OCI-LY1 (cell line): Measurements from ENCODE around the gene SEMA3B.

Experiments used
- H2AFZ ChIP-seq: fragments of 200-600 bp; sonication (generic), shearing (Covaris generic); 2 replicates; pipeline ENCODE4 v1.6.0; 2014; ENCODE audit warnings: antibody characterized with exemption, mild to moderate bottlenecking, low read length
- H3F3A ChIP-seq: fragments of 200-600 bp; sonication (generic), shearing (Covaris generic); 2 replicates; pipeline ENCODE4 v1.6.0; 2014; ENCODE audit warnings: mild to moderate bottlenecking, antibody characterized with exemption, low read length, moderate library complexity; ENCODE audit not compliant: insufficient read depth
- H3K27ac ChIP-seq: fragments of 200-600 bp; sonication (generic); 2 replicates; pipeline ENCODE4 v1.5.1; 2014; ENCODE audit warnings: low read length, mixed run types, mild to moderate bottlenecking, low read depth; ENCODE audit not compliant: poor library complexity, severe bottlenecking
- H3K27me3 ChIP-seq: fragments of 200-600 bp; sonication (generic); 2 replicates; pipeline ENCODE4 v1.6.0; 2014; ENCODE audit warnings: antibody characterized with exemption, mild to moderate bottlenecking, low read length, moderate library complexity; ENCODE audit not compliant: insufficient read depth
- H3K36me3 ChIP-seq: fragments of 200-600 bp; sonication (generic); 2 replicates; pipeline ENCODE4 v1.6.1; 2014; ENCODE audit warnings: mild to moderate bottlenecking, antibody characterized with exemption, low read length, moderate library complexity, mixed read lengths; ENCODE audit not compliant: insufficient read depth
- H3K4me1 ChIP-seq: fragments of 200-600 bp; sonication (generic); 2 replicates; pipeline ENCODE4 v1.5.1; 2014; ENCODE audit warnings: mild to moderate bottlenecking, low read length, moderate library complexity; ENCODE audit not compliant: insufficient read depth, severe bottlenecking
- H3K4me2 ChIP-seq: fragments of 200-600 bp; sonication (generic), shearing (Covaris generic); 2 replicates; pipeline ENCODE4 v1.6.1; 2014; ENCODE audit warnings: low read length
- H3K4me3 ChIP-seq: fragments of 200-600 bp; sonication (generic); 2 replicates; pipeline ENCODE4 v1.5.1; 2014; ENCODE audit warnings: low read length, low read depth, mild to moderate bottlenecking, mixed read lengths; ENCODE audit not compliant: poor library complexity, severe bottlenecking
- H3K79me2 ChIP-seq: fragments of 200-600 bp; shearing (Covaris generic); 2 replicates; pipeline ENCODE4 v1.6.1; 2016; ENCODE audit warnings: mixed run types, low read length, mixed read lengths; ENCODE audit not compliant: insufficient read depth
- H3K9ac ChIP-seq: fragments of 200-600 bp; sonication (generic), shearing (Covaris generic); 2 replicates; pipeline ENCODE4 v1.6.1; 2014; ENCODE audit warnings: mild to moderate bottlenecking, low read length, mixed read lengths
- H3K9me2 ChIP-seq: fragments of 200-600 bp; sonication (generic), shearing (Covaris generic); 2 replicates; pipeline ENCODE4 v1.6.1; 2014; ENCODE audit warnings: low read depth, mild to moderate bottlenecking, low read length, mixed read lengths
- H3K9me3 ChIP-seq: fragments of 200-600 bp; shearing (Covaris generic); 2 replicates; pipeline ENCODE4 v1.6.1; 2014; ENCODE audit warnings: low read length, mixed read lengths
- H4K20me1 ChIP-seq: fragments of 200-600 bp; sonication (generic), shearing (Covaris generic); 2 replicates; pipeline ENCODE4 v1.6.0; 2016; ENCODE audit warnings: mild to moderate bottlenecking, low read length; ENCODE audit not compliant: insufficient read depth
- EZH2 ChIP-seq: fragments of 200-600 bp; sonication (generic), shearing (Covaris generic); IDR thresholded peaks from 2 replicates; pipeline ENCODE4 v1.8.0; 2017; ENCODE audit warnings: borderline replicate concordance, mixed run types, mild to moderate bottlenecking, antibody characterized with exemption, low read length, moderate library complexity, mixed read lengths
- TF ChIP-seq, protein P1 (sequence below): fragments of 200-600 bp; sonication (generic), shearing (Covaris generic); IDR thresholded peaks from 2 replicates; pipeline ENCODE4 v1.5.1; 2017; ENCODE audit warnings: mild to moderate bottlenecking, antibody characterized with exemption, low read length, moderate library complexity, mixed read lengths

SEMA3B gene

DNA sequence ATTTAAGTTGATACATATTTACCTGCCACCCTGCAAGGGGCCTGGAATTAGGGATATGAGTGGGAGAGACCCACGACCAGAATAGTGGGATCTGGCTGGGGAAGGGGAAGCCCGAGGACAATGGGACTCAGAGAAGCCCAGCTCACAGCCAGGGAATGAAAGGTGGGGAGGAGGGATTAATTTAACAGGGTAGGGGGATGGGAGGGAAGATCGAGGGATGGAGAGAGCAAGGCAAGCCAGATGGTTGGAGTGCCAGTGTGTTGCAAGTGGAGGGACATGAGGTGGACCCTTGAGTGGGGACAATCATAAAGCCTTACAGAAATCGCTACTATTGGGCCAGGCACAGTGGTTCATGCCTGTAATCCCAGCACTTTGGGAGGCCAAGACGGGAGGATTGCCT is 37.4 kb upstream of the SEMA3B start:
- Histone ChIP-seq H3K4me3 (no peak overlapping the region), H2AFZ (no peak overlapping the region), H3K4me2 (no peak overlapping the region), H3K9ac (no peak overlapping the region), H3K4me1 (peaks cover 35% of the 10 kb centered on the region), H3K9me2 (no peaks in the 10 kb centered on the region), H3K9me3 (no peaks in the 10 kb centered on the region), H3K79me2 (peaks cover 4% of the 10 kb centered on the region), H3K27ac (no peak overlapping the region), H3K27me3 (no peaks in the 10 kb centered on the region), H3K36me3 (no peaks in the 10 kb centered on the region), H3F3A (no peaks in the 10 kb centered on the region), H4K20me1 (no peaks in the 10 kb centered on the region)
- TF ChIP-seq EZH2: no peak
- TF ChIP-seq, protein P1, sequence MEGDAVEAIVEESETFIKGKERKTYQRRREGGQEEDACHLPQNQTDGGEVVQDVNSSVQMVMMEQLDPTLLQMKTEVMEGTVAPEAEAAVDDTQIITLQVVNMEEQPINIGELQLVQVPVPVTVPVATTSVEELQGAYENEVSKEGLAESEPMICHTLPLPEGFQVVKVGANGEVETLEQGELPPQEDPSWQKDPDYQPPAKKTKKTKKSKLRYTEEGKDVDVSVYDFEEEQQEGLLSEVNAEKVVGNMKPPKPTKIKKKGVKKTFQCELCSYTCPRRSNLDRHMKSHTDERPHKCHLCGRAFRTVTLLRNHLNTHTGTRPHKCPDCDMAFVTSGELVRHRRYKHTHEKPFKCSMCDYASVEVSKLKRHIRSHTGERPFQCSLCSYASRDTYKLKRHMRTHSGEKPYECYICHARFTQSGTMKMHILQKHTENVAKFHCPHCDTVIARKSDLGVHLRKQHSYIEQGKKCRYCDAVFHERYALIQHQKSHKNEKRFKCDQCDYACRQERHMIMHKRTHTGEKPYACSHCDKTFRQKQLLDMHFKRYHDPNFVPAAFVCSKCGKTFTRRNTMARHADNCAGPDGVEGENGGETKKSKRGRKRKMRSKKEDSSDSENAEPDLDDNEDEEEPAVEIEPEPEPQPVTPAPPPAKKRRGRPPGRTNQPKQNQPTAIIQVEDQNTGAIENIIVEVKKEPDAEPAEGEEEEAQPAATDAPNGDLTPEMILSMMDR: no peak

DNA sequence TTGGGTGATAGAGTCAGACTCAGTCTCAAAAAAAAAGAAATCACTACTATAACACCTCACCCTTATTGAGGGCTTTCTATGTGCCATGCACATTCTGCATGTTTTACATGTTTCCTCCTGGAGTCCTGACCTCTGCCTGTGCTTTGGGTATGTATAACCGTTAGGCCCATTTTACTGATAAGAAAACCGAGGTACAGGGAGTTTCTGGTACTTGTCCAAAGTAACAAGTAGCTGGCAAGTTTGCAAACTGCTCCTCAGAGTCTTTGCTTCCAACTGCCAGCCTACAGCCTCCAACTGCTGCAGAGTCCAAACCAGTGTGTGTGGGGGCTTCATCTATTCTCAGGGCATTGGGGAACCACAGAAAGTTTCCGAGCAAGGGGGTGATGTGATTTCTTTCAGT is 36.6 kb upstream of the SEMA3B start:
- H3K27me3 ChIP-seq: no peaks in the 10 kb centered on the region
- H3K9me3 ChIP-seq: no peaks in the 10 kb centered on the region
- TF ChIP-seq, protein P1: no peak
- no peak for TF ChIP-seq EZH2
- no peaks in the 10 kb centered on the region for H3F3A ChIP-seq
- no peaks in the 10 kb centered on the region for H3K9me2 ChIP-seq
- no peak overlapping the region for H3K4me3 ChIP-seq
- no peak overlapping the region for H3K4me2 ChIP-seq
- H2AFZ ChIP-seq: no peak overlapping the region
- peaks cover 30% of the 10 kb centered on the region for H3K4me1 ChIP-seq
- no peak overlapping the region for H3K27ac ChIP-seq
- peaks cover 11% of the 10 kb centered on the region for H3K79me2 ChIP-seq
- H3K36me3 ChIP-seq: no peaks in the 10 kb centered on the region
- H4K20me1 ChIP-seq: no peaks in the 10 kb centered on the region
- H3K9ac ChIP-seq: no peak overlapping the region

DNA sequence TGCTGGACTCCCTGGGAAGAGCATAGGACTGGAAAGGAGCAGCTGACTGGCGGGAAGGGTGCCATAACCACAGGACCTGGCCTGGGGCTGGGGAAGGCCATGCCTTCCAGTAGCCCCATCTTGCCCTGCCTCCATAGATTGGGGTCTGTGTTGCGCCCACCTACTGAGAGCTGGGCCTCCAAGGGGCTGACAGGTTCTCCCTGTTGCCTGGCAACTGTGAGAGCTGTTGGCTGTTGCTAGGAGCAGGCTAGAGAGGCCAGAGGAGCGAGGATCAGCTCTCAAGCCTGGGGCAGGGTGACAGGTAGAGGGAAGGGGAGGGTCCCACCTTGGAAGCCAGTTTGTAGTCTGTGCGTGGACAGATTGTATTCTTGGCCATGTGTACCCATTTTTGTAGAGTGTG is 35.8 kb upstream of the SEMA3B start:
- Histone ChIP-seq H3K4me1 (peaks cover 27% of the 10 kb centered on the region), H3K9me3 (no peaks in the 10 kb centered on the region), H3K4me3 (no peak overlapping the region), H4K20me1 (no peaks in the 10 kb centered on the region), H3K27ac (no peak overlapping the region), H3K79me2 (peaks cover 11% of the 10 kb centered on the region), H3K4me2 (no peak overlapping the region), H3K36me3 (no peaks in the 10 kb centered on the region), H3F3A (no peaks in the 10 kb centered on the region), H3K27me3 (no peaks in the 10 kb centered on the region), H3K9ac (no peak overlapping the region), H3K9me2 (no peaks in the 10 kb centered on the region), H2AFZ (no peak overlapping the region)
- TF ChIP-seq EZH2: no peak
- TF ChIP-seq, protein P1: no peak
